ENCODE data around the gene USP31.

The USP31 gene

GRCh38 chr16:23134274-23134673 is 15.0 kb downstream of the USP31 start:
- no peak for DNase-seq (ENCODE audit: low read depth in 2 of 3, low spot score in 1 of 3)

- DNase-seq (ENCODE audit: low read depth in 2 of 3, low spot score in 1 of 3): no peak
Observed at GRCh38 chr16:23132775-23133463, 16.3 kb downstream of the USP31 start.

GRCh38 chr16:23131931-23132621 is 17.2 kb downstream of the USP31 start:
- DNase-seq (ENCODE audit: low read depth in 2 of 3, low spot score in 1 of 3): no peak

GRCh38 chr16:23131436-23131835 is 17.8 kb downstream of the USP31 start:
- DNase-seq (ENCODE audit: low read depth in 2 of 3, low spot score in 1 of 3): no peak

GRCh38 chr16:23131036-23131435 is 18.2 kb downstream of the USP31 start:
- DNase-seq (ENCODE audit: low read depth in 2 of 3, low spot score in 1 of 3): no peak

- no peak for DNase-seq (ENCODE audit: low read depth in 2 of 3, low spot score in 1 of 3)
Observed at GRCh38 chr16:23129686-23130085, 19.6 kb downstream of the USP31 start.

- DNase-seq (ENCODE audit: low read depth in 2 of 3, low spot score in 1 of 3): no peak
Observed at GRCh38 chr16:23128056-23128455, 21.2 kb downstream of the USP31 start.

- DNase-seq (ENCODE audit: low read depth in 2 of 3, low spot score in 1 of 3): no peak
Observed at GRCh38 chr16:23125277-23125676, 24.0 kb downstream of the USP31 start.

GRCh38 chr16:23124315-23124714 is 24.9 kb downstream of the USP31 start:
- DNase-seq (ENCODE audit: low read depth in 2 of 3, low spot score in 1 of 3): no peak

- no peak for DNase-seq (ENCODE audit: low read depth in 2 of 3, low spot score in 1 of 3)
Observed at GRCh38 chr16:23122144-23122543, 27.1 kb downstream of the USP31 start.

- DNase-seq (ENCODE audit: low read depth in 2 of 3, low spot score in 1 of 3): no peak
Observed at GRCh38 chr16:23121024-23121423, 28.2 kb downstream of the USP31 start.

GRCh38 chr16:23120562-23120961 is 28.7 kb downstream of the USP31 start:
- no peak for DNase-seq (ENCODE audit: low read depth in 2 of 3, low spot score in 1 of 3)

- no peak for DNase-seq (ENCODE audit: low read depth in 2 of 3, low spot score in 1 of 3)
Observed at GRCh38 chr16:23119570-23119969, 29.7 kb downstream of the USP31 start.

GRCh38 chr16:23114131-23114904 is 34.9 kb downstream of the USP31 start:
- no peak for DNase-seq (ENCODE audit: low read depth in 2 of 3, low spot score in 1 of 3)

GRCh38 chr16:23113185-23113584 is 36.1 kb downstream of the USP31 start:
- DNase-seq (ENCODE audit: low read depth in 2 of 3, low spot score in 1 of 3): no peak

GRCh38 chr16:23110257-23110899 is 38.9 kb downstream of the USP31 start:
- DNase-seq (ENCODE audit: low read depth in 2 of 3, low spot score in 1 of 3): no peak

- DNase-seq (ENCODE audit: low read depth in 2 of 3, low spot score in 1 of 3): no peak
Observed at GRCh38 chr16:23107936-23108335, 41.3 kb downstream of the USP31 start.

GRCh38 chr16:23107117-23107516 is 42.1 kb downstream of the USP31 start:
- no peak for DNase-seq (ENCODE audit: low read depth in 2 of 3, low spot score in 1 of 3)

- DNase-seq (ENCODE audit: low read depth in 2 of 3, low spot score in 1 of 3): no peak
Observed at GRCh38 chr16:23105309-23105708, 43.9 kb downstream of the USP31 start.

GRCh38 chr16:23104032-23104955 is 45.0 kb downstream of the USP31 start:
- no peak for DNase-seq (ENCODE audit: low read depth in 2 of 3, low spot score in 1 of 3)

- DNase-seq (ENCODE audit: low read depth in 2 of 3, low spot score in 1 of 3): no peak
Observed at GRCh38 chr16:23103603-23104002, 45.6 kb downstream of the USP31 start.

Data from stimulated activated CD4-positive, alpha-beta T cell treated with anti-CD3 and anti-CD28 coated beads, Interleukin-12 subunit alpha, Interleukin-12 subunit beta, amount 100 ng/mL, for 48 hours (primary cell).